OCI-LY1 (cell line): ENCODE results near the gene ANAPC5.

Experiments
- CTCF ChIP-seq: fragments of 200-600 bp; sonication (generic), shearing (Covaris generic); IDR thresholded peaks from 2 replicates; pipeline ENCODE4 v1.5.1; 2017; ENCODE audit warnings: mild to moderate bottlenecking, antibody characterized with exemption, low read length, moderate library complexity, mixed read lengths
- EZH2 ChIP-seq: fragments of 200-600 bp; sonication (generic), shearing (Covaris generic); IDR thresholded peaks from 2 replicates; pipeline ENCODE4 v1.8.0; 2017; ENCODE audit warnings: borderline replicate concordance, mixed run types, mild to moderate bottlenecking, antibody characterized with exemption, low read length, moderate library complexity, mixed read lengths

- TF ChIP-seq CTCF (no peak), EZH2 (no peak)
These were observed 22.0 kb downstream of the ANAPC5 start for GRCh38 chr12:121330195-121330594.
